Kidney tubule cell (primary cell): ENCODE measurements around the gene PAXX.

ENCODE experiments used
- DNase-seq: peaks from one replicate; pipeline ENCODE4 v3.0.0-alpha.2; 2018; ENCODE audit warnings: low spot score

PAXX gene

DNA sequence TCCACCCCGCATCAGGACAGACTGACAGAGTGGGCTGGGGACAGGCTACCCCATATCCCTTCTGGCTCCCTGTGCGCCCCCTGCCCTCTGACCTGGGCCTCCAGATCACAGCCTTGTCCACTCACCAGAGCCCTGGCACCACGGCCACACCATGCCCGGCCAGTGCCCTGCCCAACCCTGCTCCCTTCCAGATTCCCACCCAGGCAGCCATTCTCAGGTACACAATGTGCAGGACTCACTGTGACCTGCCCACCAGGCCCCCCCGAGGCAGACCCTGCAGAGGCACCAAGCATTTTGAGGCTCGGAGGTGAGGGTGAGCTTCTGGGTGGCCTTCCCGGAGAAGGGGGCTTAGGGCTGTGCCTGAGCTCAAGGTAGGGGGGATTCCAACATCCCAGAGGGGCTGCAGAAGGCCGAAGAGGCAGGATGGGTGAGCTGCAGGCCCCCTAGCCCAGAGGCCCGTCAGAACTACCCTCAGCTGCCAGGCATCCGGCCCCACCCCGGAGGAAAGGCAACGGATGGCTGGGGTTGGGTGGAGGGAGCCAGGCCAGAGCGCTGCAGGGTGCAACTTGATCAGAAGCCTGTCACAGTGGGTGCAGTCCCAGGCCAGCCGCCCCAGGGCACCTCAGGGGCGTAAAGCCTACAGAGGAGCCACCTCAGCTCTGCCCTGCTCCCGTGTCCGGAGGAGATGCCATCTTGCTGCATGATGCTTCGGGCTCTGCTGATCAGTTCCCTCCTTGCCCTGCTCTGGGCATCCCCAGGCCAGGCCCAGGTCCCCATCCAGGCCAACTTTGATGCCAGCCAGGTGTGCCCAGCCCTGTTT is 9.8 kb upstream of the PAXX start, which contains the start of gene LCNL1:
LCNL1 (plus strand) TSS at position 762 of the 820 bp plus-strand sequence. CDS start 594 bp downstream, outside the sequence.
- DNase-seq: no peak

GRCh38 chr9:136983167-136983566 is 9.1 kb upstream of the PAXX start:
- no peak for DNase-seq

DNA sequence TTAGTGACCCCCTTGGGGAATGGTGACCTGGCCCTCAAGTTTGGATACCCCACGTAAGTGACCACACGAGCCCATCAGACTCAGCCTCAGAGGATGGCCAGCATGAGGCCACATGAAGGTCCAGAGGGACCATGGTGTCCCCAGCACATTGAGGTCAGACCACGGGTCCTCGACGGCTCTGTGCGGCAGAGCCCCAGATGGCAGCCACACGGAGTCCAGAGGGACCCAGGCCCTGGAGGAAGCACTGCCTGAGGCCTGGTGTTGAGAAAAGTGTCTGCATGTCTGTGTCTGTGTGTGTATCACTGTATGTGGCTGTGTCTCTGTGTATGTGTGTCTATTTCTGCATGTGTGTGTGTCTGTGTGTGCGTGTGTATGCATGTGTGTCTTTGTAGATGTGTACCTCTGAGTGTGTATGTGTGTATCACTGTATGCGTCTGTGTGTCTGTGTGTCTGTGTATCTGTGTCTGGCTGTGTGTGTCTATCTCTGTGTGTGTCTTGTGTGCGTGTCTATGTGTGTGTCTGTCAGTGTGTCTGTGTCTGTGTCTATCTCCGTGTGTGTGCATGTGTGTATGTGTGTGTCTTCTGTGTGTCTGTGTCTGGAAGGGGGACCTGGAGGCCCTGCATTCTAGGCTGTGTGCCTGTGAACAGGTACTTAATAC is 8.4 kb upstream of the PAXX start:
- DNase-seq: no peak

DNA sequence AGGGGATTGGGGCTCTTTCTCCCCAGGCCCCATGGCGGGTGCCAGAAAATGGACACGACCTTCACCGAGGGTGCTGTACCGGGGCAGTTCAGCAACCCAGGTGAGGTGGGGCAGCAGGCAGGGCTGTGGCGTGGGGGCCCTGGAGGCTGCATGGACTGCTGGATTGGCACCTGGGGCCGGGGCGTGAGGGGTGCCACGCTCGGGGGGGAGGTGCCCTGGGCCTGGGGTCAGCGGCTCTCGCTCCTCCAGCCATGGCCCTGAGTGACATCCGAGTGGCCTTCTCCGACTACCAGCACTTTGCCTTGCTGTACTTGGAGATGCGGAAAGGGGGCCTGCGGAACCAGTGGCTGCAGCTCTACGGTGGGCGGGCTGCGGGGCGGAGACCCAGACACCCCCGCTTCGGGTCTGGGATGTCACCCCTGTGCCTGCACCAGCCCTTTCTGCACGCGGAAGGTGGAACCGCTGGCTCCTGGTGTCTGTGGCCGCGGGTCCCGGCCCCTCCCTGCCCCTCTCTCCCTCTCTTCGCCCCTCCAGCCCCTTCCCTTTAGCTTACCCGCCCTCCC is 7.7 kb upstream of the PAXX start:
- no peak for DNase-seq

DNA sequence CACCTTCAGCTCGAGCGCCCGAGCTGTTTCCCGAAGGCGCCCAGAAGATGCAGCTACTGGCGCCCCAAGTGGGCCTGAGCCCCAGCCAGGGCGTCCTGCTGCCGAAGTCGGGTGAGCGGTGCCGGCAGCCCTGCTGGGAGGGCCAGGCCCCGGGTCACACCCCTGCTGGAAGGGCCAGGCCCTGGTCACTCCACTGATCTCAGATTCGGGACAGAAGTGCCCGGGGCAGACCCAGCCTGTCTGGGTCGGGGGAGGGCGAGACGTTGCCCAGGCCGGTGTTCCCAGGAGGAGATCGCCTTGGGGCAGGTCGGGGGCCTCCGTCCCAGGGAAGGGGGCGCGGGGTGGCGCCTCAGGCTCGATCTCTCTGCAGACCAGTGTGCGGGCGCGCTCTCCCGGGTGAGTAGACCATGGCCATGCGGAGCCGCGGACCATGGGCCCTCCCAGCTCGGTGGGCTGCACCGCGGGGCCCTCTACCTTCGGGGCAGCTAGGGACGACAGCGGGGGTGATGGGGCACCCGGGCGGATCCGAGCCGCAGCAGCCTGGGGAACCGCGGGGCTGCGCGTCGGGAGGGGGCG is 7.1 kb upstream of the PAXX start:
- no peak for DNase-seq

DNA sequence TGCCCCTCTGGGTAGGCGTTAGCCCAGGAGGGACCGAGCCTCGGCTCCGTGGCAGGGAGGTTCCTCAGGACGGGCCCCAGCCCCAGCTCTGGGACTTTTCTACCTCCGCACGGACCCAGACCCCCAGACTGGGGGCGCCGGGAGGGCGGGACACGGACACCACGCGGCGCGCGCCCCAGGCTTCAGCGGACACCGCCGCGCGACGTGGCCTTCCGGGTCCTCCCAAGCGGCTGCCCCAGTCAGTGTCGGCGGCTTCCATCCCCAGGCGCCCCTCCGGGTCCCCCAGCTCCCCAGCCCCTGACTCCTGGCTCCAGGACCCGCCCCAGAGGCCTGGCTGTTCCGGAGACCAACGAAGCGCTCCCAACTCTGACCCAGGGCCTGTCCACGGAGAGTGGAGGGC is 6.4 kb upstream of the PAXX start:
- DNase-seq: no peak

DNA sequence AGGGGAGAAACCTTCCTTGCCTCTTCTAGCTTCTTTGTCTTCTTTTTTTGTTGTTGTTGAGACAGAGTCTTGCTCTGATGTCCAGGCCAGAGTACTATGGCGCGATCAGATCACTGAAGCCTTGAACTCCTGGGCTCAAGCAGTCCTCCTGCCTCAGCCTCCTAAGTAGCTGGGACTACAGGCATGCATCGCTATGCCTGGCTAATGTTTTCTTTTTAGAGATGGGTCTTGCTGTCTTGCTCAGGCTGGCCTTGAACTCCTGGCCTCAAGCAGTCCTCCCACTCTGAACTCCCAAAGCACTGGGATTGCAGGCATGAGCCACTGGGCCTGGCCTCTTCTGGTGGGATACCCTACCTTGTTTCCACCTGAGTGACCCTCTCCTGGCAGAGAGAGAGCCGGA is 3.4 kb upstream of the PAXX start:
- DNase-seq: no peak

GRCh38 chr9:136990242-136990911 is 1.8 kb upstream of the PAXX start:
- no peak for DNase-seq

GRCh38 chr9:136992819-136993369 is 672 bp downstream of the PAXX start:
- no peak for DNase-seq

- DNase-seq: no peak
These were observed 2.1 kb downstream of the PAXX start for GRCh38 chr9:136994180-136994887.

GRCh38 chr9:136994888-136995230 is 2.6 kb downstream of the PAXX start:
- no peak for DNase-seq

DNA sequence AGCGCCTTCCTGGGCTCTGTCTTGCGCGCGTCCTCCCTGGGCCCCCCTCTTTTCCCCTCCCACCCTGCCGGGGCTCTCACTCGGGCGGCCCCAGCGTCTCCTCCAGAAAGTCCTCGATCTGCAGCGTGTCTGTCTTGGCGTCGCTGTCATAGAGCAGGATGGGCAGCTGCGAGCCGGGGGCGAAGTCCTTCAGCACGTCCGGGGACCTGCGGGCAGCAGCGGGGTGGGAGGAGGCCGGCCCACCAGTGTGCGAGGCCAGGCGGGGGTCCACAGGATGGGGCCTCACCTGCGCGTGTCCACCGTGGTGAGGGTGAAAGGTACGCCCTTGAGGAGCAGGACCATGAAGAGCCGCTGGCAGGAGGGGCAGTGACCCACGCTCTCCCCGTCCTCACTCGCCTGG is 3.1 kb downstream of the PAXX start:
- no peak for DNase-seq

- DNase-seq: peak; percentile 17
These were observed 3.6 kb downstream of the PAXX start for GRCh38 chr9:136995772-136996311.

GRCh38 chr9:136996361-136997292 is 4.4 kb downstream of the PAXX start, which contains the start of gene CLIC3:
CLIC3 (minus strand) TSS chr9:136996568; CDS start chr9:136996543, 25 bp downstream.
- DNase-seq: peak; percentile 37

DNA sequence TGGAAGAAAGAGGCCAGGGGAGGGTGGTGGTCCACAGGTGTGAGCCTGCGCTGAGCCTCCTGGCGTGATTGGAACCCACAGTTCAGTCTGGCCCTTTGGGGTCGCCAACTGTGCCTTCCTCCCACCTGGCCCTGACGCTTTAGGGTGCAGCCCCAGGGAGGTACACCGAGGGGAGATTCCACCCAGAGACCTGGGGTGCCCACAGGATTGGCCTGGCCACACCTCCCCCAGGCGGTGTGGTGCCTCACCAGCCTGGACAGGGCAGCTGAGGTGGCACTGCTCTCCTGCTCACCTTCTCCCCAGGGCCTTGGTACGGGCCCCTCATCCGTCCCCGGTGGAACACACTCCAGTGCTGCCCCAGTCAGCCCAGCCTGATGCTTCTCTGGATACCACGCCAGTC is 5.1 kb downstream of the PAXX start:
- DNase-seq: no peak

- DNase-seq: no peak
These were observed 5.6 kb downstream of the PAXX start for GRCh38 chr9:136997830-136998234.

- DNase-seq: no peak
These were observed 8.1 kb downstream of the PAXX start for GRCh38 chr9:137000177-137000930.

- DNase-seq: no peak
These were observed 9.8 kb downstream of the PAXX start for GRCh38 chr9:137001857-137002645.
